ENCODE results near the gene TOR4A. TPM values are rescaled to one million over a fixed set of nuclear protein-coding genes. Genes with fewer than 3 reads are reported as not detected.

The TOR4A gene
- total and polyA plus RNA-seq, 10 of the 15 experiments (the other 5 are each of a cell fraction or from before 2014, with no cell fraction given): 2.0 to 19.9 (median 3.7) TPM

DNA sequence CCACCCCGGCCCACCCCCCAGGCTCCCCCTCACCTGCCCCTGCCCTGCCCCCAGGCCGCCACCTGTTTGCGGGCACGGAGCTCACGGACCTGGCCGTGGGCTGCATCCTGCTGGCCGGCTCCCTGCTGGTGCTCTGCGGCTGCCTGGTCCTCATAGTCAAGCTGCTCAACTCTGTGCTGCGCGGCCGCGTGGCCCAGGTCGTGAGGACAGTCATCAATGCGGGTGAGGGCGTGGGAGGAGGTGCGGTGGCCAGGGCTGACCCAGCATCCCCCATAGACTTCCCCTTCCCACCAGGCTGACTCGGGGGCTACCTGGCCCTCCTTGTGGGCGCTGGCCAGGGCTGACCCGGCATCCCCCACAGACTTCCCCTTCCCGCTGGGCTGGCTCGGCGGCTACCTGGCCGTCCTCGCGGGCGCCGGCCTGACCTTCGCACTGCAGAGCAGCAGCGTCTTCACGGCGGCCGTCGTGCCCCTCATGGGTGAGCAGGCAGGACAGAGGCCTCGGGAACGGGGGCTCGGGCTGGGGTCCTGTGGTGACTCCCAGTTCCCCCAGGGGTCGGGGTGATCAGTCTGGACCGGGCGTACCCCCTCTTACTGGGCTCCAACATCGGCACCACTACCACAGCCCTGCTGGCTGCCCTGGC is 43.4 kb upstream of the TOR4A start:
- Histone ChIP-seq H3K27ac (ENCODE audit: control insufficient read depth, insufficient read depth) (no peak overlapping the region), H3K27me3 (replicated peaks in 1 of 2; ENCODE audit: control insufficient read depth in 2 of 2, insufficient read depth in 2 of 2, low read length in 1 of 2) (no peaks in the 10 kb centered on the region), H3K4me3 (no peak overlapping the region), H2AFZ (ENCODE audit: control insufficient read depth, low read depth, low read length) (no peak overlapping the region), H3K9ac (ENCODE audit: control insufficient read depth, insufficient read depth, low read length) (no peak overlapping the region), H3K79me2 (ENCODE audit: control insufficient read depth, insufficient read depth, low read length) (peaks cover 4% of the 10 kb centered on the region), H3K4me1 (ENCODE audit: control insufficient read depth, insufficient read depth, low read length) (peaks cover 25% of the 10 kb centered on the region), H3K9me3 (replicated peaks; ENCODE audit: control insufficient read depth, insufficient read depth, low read length) (no peaks in the 10 kb centered on the region), H4K20me1 (ENCODE audit: control insufficient read depth, insufficient read depth) (no peaks in the 10 kb centered on the region), H3K4me2 (ENCODE audit: control insufficient read depth, insufficient read depth) (no peak overlapping the region), H3K36me3 (ENCODE audit: control insufficient read depth in 2 of 2, insufficient read depth in 2 of 2, low read length in 1 of 2) (no peaks in the 10 kb centered on the region)
- WGBS (ENCODE audit: insufficient coverage, insufficient replicate concordance, low lambda C conversion rate, missing lambda C conversion rate): 42% methylated on average over 36 of the region's 40 CpGs
- in situ Hi-C loops (cut with MboI) (no loop called here), intact Hi-C loops (cut with micrococcal nuclease; ENCODE audit: unreplicated experiment) (no loop called here)
- CTCF ChIA-PET: interaction anchor here (1.2 to 1.3 kb wide), 2 partner anchors 116 to 138 kb away, joined by 3 to 4 read pairs; no protein-coding TSS in a partner anchor
- TF ChIP-seq PAX8 (IDR thresholded peaks at IDR 0.05) (no peak), TARDBP (IDR thresholded peaks at IDR 0.05; ENCODE audit: borderline replicate concordance) (no peak)
- no TSS peak for BruUV-seq (replicated peaks)
- RAD21 ChIA-PET (ENCODE audit: unreplicated experiment): interaction anchor here (1.0 to 4.6 kb wide), 2 partner anchors 45 to 116 kb away, joined by 4 to 20 read pairs; partner anchors contain the start of genes ANAPC2 and SSNA1
- ATAC-seq (no peak), FAIRE-seq (no peak), DNase-seq (ENCODE audit: low read depth, low spot score) (no peak)
- SMC1A ChIA-PET (ENCODE audit: uncharacterized antibody, unreplicated experiment): no interaction called here
- POLR2A ChIA-PET: interaction anchor here (0.6 to 1.1 kb wide), 4 partner anchors 9 to 119 kb away, joined by 3 to 4 read pairs (median 3); partner anchors contain the start of genes CYSRT1 and TPRN

DNA sequence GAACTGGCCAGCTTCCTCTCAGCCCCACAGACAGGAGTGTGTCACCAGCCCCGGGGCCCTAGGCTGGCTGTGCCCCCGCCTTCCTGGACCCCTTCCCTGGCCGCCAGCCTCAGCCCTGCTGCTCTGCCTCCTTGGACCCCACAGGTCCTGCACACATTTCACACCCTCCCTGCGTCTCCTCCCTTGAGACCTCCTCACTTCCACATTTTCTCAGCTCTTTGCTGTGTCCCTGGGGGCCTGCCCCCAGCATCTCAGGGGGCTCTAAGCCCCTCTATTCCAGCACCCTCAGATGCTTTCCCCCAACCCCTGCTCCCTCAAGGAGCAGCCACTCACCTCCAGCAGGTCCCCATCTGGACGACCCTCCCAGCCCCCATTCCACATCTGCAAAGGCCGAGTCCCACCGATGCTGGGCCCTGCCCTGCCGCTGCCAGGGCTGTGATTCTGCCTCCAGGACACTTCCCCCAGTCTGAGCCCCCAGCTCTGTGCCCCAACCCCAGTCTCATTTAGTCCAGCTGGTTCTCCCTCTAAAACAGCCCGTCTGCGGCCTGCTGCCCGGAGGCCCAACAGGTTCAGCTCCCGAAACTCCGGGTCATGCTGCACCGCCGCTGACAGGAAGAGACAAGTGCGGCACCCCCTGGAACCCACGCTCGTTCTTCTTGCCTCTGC is 42.6 kb upstream of the TOR4A start:
- H3K27me3 ChIP-seq (replicated peaks in 1 of 2; ENCODE audit: control insufficient read depth in 2 of 2, insufficient read depth in 2 of 2, low read length in 1 of 2): no peaks in the 10 kb centered on the region
- H3K4me3 ChIP-seq: no peak overlapping the region
- ATAC-seq (no peak), FAIRE-seq (no peak), DNase-seq (ENCODE audit: low read depth, low spot score) (no peak)
- H3K9ac ChIP-seq (ENCODE audit: control insufficient read depth, insufficient read depth, low read length): no peak overlapping the region
- H3K9me3 ChIP-seq (replicated peaks; ENCODE audit: control insufficient read depth, insufficient read depth, low read length): no peaks in the 10 kb centered on the region
- no peak overlapping the region for H2AFZ ChIP-seq (ENCODE audit: control insufficient read depth, low read depth, low read length)
- RAD21 ChIA-PET (ENCODE audit: unreplicated experiment): interaction anchor here (0.7 to 4.6 kb wide), 5 partner anchors 21 to 116 kb away, joined by 3 to 20 read pairs (median 4); partner anchors contain the start of genes ANAPC2 and SSNA1
- no peak overlapping the region for H3K27ac ChIP-seq (ENCODE audit: control insufficient read depth, insufficient read depth)
- peaks cover 26% of the 10 kb centered on the region for H3K4me1 ChIP-seq (ENCODE audit: control insufficient read depth, insufficient read depth, low read length)
- SMC1A ChIA-PET (ENCODE audit: uncharacterized antibody, unreplicated experiment): interaction anchor here (0.7 to 1.2 kb wide), 3 partner anchors 84 to 116 kb away, joined by 3 to 4 read pairs (median 3); no protein-coding TSS in a partner anchor
- H3K79me2 ChIP-seq (ENCODE audit: control insufficient read depth, insufficient read depth, low read length): peaks cover 4% of the 10 kb centered on the region
- BruUV-seq (replicated peaks): no TSS peak
- CTCF ChIA-PET: interaction anchor here (0.9 to 1.3 kb wide), 5 partner anchors 12 to 206 kb away, joined by 3 to 8 read pairs (median 3); partner anchors contain the start of gene SSNA1
- 37% methylated on average over 18 of the region's 18 CpGs for WGBS (ENCODE audit: insufficient coverage, insufficient replicate concordance, low lambda C conversion rate, missing lambda C conversion rate)
- H3K4me2 ChIP-seq (ENCODE audit: control insufficient read depth, insufficient read depth): no peak overlapping the region
- H4K20me1 ChIP-seq (ENCODE audit: control insufficient read depth, insufficient read depth): no peaks in the 10 kb centered on the region
- in situ Hi-C loops (cut with MboI): no loop called here
- POLR2A ChIA-PET: interaction anchor here (0.6 to 2.0 kb wide), 6 partner anchors 10 to 119 kb away, joined by 3 to 15 read pairs (median 4); partner anchors contain the start of genes CYSRT1 and TPRN
- no peaks in the 10 kb centered on the region for H3K36me3 ChIP-seq (ENCODE audit: control insufficient read depth in 2 of 2, insufficient read depth in 2 of 2, low read length in 1 of 2)
- intact Hi-C loops (cut with micrococcal nuclease; ENCODE audit: unreplicated experiment): loop anchor here (5.0 kb wide), 1 partner anchor 448 kb away; no protein-coding TSS in a partner anchor
- TF ChIP-seq KAT2A (conservative IDR thresholded peaks at IDR 0.05; ENCODE audit: control insufficient read depth, low read depth, low read length) (no peak), CBX5 (IDR thresholded peaks at IDR 0.05; ENCODE audit: low read depth) (no peak), IRF4 (IDR thresholded peaks at IDR 0.05; ENCODE audit: low read depth, low read length) (no peak), CHD4 (IDR thresholded peaks at IDR 0.05) (no peak), SUPT20H (IDR thresholded peaks at IDR 0.05; ENCODE audit: borderline replicate concordance, control insufficient read depth, low read depth, low read length) (no peak), TCF12 (IDR thresholded peaks at IDR 0.05; ENCODE audit: low read depth, low read length) (no peak), MEF2B (IDR thresholded peaks at IDR 0.05; ENCODE audit: partially characterized antibody, poor library complexity, severe bottlenecking) (peak; percentile 89), SPI1 (IDR thresholded peaks at IDR 0.05; ENCODE audit: borderline replicate concordance, insufficient read depth, low read depth, low read length) (peak; percentile 60; the same call in 1 of the 2 replicates), HDAC6 (IDR thresholded peaks at IDR 0.05; ENCODE audit: unreplicated experiment) (no peak), SIN3A (IDR thresholded peaks at IDR 0.05; ENCODE audit: low read depth, low read length) (no peak), TCF3 (IDR thresholded peaks at IDR 0.05; ENCODE audit: borderline replicate concordance, insufficient read depth, low read depth, low read length) (no peak), ZNF274 (IDR thresholded peaks at IDR 0.05; ENCODE audit: insufficient read depth, insufficient read length) (no peak)

Data from GM12878 (cell line).